H1 (cell line): ENCODE data around the gene HIC1. TPM values are rescaled to one million over a fixed set of nuclear protein-coding genes. Genes with fewer than 3 reads are reported as not detected.

ENCODE experiments used
- EGR1 ChIP-seq: IDR thresholded peaks from 2 replicates; pipeline ENCODE4 v1.6.1; 2011; ENCODE audit warnings: low read depth, low read length, borderline replicate concordance
- polyA plus RNA-seq, 7 experiments: library from polyadenylated mRNA; depleted of rRNA in 3 of 7; stranded (reverse) in 5 of 7; unstranded in 2 of 7; fragments of >200 nt in 5 of 7; fragments of 200-250 nt in 2 of 7; gene quantifications; 1 replicate in 5 of 7; 2 replicates in 1 of 7; 4 replicates in 1 of 7; pipeline versions ENCODE4 v1.2.1 to v1.2.3, GENCODE V29; 2011 to 2013; ENCODE audit warnings: missing spikeins in 2 of 7, mixed read lengths in 2 of 7
- total RNA-seq: library from RNA; stranded (reverse); fragmentation: NEBNext Ultra II Directional; extraction: Animal tissue kit (Norgen Biotek cat#: 25700); gene quantifications from 2 replicates; pipeline ENCODE4 v1.2.1, GENCODE V29; 2021

The HIC1 gene
- total and polyA plus RNA-seq, 2 of the 8 experiments (the other 6 are each of a cell fraction or from before 2014, with no cell fraction given) = 0.06 to 0.09 TPM

DNA sequence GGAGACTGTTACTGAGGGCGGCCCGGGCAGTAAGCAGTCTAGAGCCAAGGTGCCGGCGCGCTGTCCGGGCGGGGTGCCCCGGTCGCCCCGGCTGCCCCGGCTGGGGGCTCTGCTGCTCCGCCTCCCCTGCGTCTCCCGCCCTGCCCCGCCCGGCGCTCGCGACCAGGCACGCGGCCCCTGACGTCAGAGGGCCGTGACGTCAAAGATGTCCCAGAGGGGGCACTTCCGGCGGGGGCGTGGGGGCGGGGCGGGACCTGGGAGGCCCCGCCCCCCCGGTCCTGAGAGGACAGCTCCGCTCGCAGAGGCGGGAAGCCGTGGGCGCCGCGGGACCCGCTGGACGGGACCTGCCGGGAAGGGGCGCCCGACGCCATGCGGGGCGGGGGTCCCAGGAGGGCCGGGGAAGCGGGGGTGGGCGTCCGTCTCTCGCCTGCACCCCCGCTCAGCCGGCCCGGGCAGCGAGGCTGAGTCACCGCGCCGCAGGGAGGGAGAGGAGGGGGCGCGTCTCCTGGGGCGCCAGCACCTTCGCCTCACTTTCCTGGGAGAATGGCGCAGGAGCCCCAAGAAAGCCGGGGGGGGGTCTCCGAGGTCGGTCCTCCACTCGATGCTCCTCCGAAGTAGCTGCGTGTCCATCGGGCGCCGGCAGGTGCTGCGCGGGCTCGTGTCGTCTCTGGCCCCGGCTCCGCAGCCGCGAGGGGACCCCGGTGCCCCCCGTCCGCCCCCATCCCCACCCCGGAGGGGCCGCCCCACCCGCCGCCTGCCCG is 4.4 kb upstream of the HIC1 start (continued):
- peak; percentile 55; the same call in 1 of the 2 replicates for TF ChIP-seq EGR1
